GM19328 (cell line): Measurements from ENCODE around the gene KCNE5.
"Not testable (repeated sequence)": the region's sequence is repeated elsewhere in the genome, so short reads cannot be mapped to it uniquely, and the experiment has no call there.

Experiments
- ATAC-seq: cut with Tn5 transposase; IDR thresholded peaks from one replicate; pipeline ENCODE4 v1.9.1; 2021; ENCODE audit warnings: mild to moderate bottlenecking, moderate library complexity; ENCODE audit not compliant: unreplicated experiment

The KCNE5 gene

DNA sequence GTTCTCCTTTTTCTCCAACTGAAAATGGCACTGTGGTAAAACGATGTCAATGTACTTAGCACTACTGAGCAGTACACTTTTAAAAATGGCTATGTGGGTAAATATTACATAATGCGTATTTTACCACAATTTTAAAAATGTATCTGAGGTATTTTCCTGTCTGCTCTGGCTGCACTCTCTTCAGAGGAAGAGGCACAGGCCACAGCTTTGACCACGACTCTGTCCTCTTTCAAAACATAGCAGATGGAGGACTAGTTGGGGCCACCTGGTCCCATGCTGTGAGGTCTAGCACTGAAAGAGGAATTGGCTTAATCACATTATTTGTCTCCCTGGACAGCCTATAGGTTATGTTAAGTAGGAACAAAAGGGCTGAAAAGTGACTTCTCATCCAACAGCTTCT, 5.2 kb downstream of the KCNE5 start:
- ATAC-seq, result no peak

DNA sequence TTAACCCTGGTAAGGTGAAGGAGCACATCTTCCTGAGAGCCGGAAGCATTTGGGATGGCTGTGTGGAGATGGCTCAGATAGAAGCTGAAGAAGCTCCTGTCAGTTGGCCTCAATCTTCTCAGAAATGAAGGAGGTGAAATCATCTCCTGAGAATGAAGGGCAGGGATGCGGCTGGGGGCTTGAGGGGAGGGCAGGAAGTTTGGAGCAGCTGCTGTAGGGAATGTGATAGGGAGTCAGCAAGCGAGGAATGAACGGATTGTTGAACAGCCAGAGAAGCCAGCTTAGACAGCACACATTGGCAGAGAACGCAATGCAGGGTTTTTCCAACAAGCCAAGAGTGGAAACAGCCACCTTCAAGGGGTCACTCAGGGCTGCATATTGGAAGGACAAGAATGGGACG, 10.0 kb downstream of the KCNE5 start:
- no peak for ATAC-seq

DNA sequence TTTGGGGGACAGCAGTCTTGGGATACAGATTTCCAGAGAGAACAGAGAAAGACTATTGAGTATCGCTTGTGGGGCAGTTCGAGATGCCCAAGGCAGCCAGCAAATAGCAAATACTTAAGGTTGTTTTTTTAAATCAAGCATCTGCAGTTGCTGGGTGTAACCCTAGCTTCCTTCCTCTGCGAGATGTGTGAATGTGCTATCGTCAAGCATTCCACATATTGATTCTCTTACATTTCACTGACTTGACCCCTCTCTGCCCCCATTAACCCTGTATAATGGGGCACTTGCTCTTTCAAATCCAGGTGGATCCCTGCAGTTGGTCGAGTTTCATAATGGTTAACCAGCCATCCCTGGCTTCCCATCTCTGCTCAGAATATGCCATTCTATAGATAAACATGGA, 23.5 kb downstream of the KCNE5 start:
- ATAC-seq, result no peak

DNA sequence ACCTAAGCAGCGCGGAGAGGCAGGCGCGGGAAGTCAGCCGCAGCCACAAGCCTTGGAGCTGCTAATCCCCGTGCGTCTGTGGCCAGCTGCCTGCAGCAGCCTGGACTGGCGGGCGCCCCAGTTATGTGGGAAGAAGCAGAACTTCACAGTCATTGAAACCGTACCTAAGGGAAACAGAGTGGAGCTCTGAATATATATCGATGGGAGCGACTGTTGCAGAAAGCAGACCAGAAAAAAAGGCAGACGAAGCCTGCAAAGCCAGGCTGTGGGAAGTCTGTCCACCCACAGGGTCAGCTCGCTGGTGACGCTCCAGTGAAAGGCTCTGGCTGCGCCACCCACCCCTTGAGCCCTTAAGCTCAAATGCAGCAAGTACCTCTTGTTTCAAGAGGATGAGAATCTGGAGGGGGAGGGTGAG, 24.7 kb downstream of the KCNE5 start:
- no peak for ATAC-seq

DNA sequence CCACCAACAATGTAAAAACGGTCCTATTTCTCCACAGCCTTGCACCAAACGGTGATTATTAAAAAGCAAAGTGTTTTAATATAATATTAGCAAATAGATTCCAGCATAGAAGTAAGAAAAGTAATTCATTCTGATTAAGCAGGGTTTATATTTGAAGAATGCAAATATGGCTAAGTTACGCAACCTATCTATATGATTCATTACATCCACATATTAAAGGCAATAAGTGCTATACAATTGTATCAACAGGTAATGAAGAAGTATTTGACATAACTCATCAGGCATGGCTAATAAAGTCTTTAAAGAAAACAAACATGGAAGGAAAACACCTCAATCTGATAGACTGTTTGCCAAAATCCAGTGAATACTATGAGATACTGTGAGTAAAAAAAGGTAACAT, 29.0 kb downstream of the KCNE5 start:
- ATAC-seq, result no peak

DNA sequence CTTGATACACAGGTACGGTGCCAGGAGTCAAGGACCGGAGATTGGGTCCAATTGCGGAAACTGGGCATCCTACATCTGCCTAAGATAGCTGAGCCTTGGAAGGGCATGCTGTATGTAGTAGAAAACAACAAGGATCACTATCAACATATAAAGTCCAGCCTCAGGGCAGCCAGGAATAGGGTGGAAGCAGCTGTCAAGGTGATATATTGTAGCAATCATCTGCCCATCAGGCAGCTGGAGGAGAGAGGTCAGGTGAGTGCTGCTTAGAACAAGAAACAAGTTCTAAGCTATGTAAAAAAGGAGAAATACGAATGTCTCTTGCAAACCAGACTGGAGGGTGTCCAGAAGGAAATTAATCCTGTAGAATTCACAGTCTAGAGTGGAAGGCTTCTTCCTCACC, 34.8 kb downstream of the KCNE5 start:
- no peak for ATAC-seq

DNA sequence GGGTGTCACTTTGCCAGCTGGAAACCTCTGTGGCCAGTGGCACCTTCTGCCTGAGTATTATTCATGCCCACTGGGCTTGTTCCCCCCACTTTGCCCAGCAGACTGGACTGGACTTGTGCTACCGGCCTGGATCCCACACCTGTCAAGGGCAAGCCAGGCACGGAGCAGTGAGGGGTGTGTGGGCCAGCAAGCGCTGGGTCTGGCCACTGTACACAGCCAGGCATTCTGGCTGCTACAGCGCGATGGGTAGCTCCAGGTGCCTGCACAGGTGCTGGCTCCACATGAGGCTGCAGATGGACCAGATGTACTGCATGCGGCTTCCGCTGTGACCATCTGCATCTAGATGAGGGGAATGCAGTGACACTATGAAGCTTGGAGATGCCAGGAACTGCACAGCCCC, 39.5 kb downstream of the KCNE5 start:
- no peak for ATAC-seq

DNA sequence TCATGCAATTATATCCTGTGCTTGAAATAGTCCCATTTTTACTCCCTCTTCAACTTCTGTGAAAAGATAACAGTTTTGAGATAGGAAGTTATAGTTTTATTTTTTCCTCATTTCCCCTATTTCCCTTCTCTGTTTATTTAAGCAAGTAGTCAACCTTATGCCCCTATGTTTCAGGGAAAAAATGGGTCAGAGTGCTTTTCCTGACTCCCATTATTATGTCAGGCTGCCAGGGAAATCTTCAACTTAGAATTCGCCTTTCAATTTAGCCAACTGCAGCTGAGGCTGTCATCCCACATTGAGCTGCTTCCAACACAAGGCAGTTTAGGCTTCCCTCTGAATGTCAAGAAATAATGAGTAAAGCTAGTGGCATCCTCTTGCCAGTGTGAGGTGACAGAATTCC, 46.1 kb downstream of the KCNE5 start:
- no peak for ATAC-seq

DNA sequence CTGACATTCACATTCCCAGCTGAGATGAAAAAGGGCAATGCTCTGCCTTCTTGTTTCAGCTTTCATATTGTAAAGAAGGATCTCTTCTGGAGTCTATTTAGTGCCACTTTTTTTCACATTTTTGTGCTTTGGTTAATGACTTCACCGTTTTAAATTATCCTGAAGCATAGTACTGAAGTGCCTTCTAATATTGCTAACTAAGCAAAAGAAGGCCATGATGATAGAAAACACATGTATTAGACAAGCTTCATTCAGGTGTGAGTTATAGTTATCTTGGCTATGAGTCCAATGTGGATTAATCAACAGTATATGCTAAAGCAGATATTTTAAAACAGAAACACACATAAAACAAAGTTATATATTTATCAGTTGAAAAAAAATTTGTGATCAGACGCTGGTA, 47.9 kb downstream of the KCNE5 start:
- ATAC-seq, result no peak

DNA sequence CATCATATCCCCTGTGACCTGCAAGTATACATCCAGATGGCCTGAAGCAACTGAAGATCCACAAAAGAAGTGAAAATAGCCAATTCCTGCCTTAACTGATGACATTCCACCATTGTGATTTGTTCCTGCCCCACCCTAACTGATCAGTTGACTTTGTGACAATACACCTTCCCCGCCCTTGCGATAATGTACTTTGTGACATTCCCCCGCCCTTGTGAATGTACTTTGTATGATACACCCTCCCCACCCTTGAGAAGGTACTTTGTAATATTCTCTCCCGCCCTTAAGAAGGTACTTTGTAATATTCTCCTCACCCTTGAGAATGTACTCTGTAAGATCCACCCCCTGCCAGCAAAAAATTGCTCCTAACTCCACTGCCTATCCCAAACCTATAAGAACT, 48.9 kb downstream of the KCNE5 start:
- ATAC-seq, result not testable (repeated sequence)
